22Rv1 (cell line): ENCODE results near the gene ZNF611.

ENCODE experiments used
- H3K27ac ChIP-seq: fragments of 450-650 bp; 2 replicates; pipeline ENCODE4 v1.5.1; 2017
- CTCF ChIP-seq: fragments of 450-650 bp; IDR thresholded peaks from 2 replicates; pipeline ENCODE4 v1.5.1; 2017; ENCODE audit warnings: mild to moderate bottlenecking
- ZFX ChIP-seq: fragments of 450-650 bp; IDR thresholded peaks from 2 replicates; pipeline ENCODE4 v1.6.1; 2017; ENCODE audit warnings: antibody characterized with exemption, borderline replicate concordance

Gene ZNF611

GRCh38 chr19:52670046-52670445 is 64.8 kb downstream of the ZNF611 start:
- no peak for TF ChIP-seq ZFX
- no peak for TF ChIP-seq CTCF
- H3K27ac ChIP-seq: no peak overlapping the region

GRCh38 chr19:52669586-52669985 is 65.3 kb downstream of the ZNF611 start:
- no peak overlapping the region for H3K27ac ChIP-seq

GRCh38 chr19:52667972-52668371 is 66.9 kb downstream of the ZNF611 start:
- TF ChIP-seq CTCF (no peak), ZFX (no peak)
- H3K27ac ChIP-seq: no peak overlapping the region

More at GRCh38 chr19:52669586-52669985, 65.3 kb downstream of the ZNF611 start:
- TF ChIP-seq CTCF (no peak), ZFX (no peak)

- no peak for TF ChIP-seq CTCF
- TF ChIP-seq ZFX: no peak
- H3K27ac ChIP-seq: no peak overlapping the region
Observed at GRCh38 chr19:52666506-52666905, 68.3 kb downstream of the ZNF611 start.

GRCh38 chr19:52665529-52665928 is 69.3 kb downstream of the ZNF611 start:
- no peak overlapping the region for H3K27ac ChIP-seq
- TF ChIP-seq ZFX (no peak), CTCF (no peak)

- TF ChIP-seq ZFX: no peak
- no peak for TF ChIP-seq CTCF
- H3K27ac ChIP-seq: no peak overlapping the region
Observed at GRCh38 chr19:52665027-52665426, 69.8 kb downstream of the ZNF611 start.

- H3K27ac ChIP-seq: no peak overlapping the region
- no peak for TF ChIP-seq CTCF
- TF ChIP-seq ZFX: no peak
Observed at GRCh38 chr19:52664461-52664860, 70.4 kb downstream of the ZNF611 start.
